Measurements from ENCODE around the gene FOXRED2.

GRCh38 chr22:36522662-36523061 lies 15.8 kb upstream of the FOXRED2 start:
- TF ChIP-seq, protein P1, sequence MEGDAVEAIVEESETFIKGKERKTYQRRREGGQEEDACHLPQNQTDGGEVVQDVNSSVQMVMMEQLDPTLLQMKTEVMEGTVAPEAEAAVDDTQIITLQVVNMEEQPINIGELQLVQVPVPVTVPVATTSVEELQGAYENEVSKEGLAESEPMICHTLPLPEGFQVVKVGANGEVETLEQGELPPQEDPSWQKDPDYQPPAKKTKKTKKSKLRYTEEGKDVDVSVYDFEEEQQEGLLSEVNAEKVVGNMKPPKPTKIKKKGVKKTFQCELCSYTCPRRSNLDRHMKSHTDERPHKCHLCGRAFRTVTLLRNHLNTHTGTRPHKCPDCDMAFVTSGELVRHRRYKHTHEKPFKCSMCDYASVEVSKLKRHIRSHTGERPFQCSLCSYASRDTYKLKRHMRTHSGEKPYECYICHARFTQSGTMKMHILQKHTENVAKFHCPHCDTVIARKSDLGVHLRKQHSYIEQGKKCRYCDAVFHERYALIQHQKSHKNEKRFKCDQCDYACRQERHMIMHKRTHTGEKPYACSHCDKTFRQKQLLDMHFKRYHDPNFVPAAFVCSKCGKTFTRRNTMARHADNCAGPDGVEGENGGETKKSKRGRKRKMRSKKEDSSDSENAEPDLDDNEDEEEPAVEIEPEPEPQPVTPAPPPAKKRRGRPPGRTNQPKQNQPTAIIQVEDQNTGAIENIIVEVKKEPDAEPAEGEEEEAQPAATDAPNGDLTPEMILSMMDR (IDR thresholded peaks at IDR 0.05) = no peak
- no peak for TF ChIP-seq POLR2A (IDR thresholded peaks at IDR 0.05)
